ENCODE measurements around the gene RPS15A. TPM values are rescaled to one million over a fixed set of nuclear protein-coding genes. Genes with fewer than 3 reads are reported as not detected.

RPS15A gene
- total RNA-seq, 6 experiments from 2014 or later = 413 to 736 (median 445) TPM

DNA sequence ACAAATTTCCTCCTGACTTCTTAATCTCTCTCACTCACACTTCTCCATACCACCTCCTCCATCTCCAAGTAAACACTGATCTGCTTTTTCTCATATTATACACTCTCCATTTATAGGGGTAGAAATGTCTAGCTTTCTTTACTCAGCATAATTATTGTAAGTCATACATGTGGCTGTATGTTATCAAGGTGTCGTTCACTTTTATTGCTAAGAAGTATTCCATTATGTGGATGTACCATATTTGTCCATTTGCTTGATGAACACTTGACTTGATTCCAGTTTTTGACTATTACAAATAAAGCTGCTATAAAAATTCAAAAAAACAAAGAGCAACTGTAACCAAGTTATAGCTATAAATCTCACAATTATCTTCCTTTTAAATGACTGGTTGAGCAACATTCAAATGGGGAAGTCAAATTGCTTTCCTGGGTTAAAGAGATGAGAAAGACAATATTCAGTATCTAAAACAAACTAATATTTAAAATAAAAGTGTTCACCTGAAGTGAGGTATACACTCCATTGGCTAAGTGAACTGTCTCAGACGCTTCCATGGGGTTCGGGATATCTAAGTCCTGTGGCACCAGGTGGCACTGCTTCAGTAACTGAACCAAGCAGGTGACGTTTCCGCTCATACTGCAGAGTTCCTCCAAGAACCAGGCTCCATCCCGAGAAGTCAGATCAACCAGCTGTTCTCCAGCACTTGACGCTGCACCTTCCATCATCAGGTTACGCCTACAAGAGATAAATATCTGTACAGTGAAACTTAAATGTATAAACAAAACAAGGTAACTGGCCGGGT is 43.8 kb upstream of the RPS15A start:
- Histone ChIP-seq H3K4me3 (no peak overlapping the region), H3K36me3 (peaks cover 7 to 94% (median 67%) of the 10 kb centered on the region in 4 donors), H3K9me3 (no peaks in the 10 kb centered on the region), H3K27me3 (no peaks in the 10 kb centered on the region), H3K4me1 (no peaks in the 10 kb centered on the region), H3K27ac (no peak overlapping the region)
- intact Hi-C loops (cut with DNase I) = no loop called here
- WGBS (ENCODE audit: insufficient coverage, low coverage, low lambda C conversion rate, missing lambda C conversion rate) = 94% methylated on average over 6 of the region's 9 CpGs
- DNase-seq (no peak), ATAC-seq (no peak)
- TF ChIP-seq, protein P1, sequence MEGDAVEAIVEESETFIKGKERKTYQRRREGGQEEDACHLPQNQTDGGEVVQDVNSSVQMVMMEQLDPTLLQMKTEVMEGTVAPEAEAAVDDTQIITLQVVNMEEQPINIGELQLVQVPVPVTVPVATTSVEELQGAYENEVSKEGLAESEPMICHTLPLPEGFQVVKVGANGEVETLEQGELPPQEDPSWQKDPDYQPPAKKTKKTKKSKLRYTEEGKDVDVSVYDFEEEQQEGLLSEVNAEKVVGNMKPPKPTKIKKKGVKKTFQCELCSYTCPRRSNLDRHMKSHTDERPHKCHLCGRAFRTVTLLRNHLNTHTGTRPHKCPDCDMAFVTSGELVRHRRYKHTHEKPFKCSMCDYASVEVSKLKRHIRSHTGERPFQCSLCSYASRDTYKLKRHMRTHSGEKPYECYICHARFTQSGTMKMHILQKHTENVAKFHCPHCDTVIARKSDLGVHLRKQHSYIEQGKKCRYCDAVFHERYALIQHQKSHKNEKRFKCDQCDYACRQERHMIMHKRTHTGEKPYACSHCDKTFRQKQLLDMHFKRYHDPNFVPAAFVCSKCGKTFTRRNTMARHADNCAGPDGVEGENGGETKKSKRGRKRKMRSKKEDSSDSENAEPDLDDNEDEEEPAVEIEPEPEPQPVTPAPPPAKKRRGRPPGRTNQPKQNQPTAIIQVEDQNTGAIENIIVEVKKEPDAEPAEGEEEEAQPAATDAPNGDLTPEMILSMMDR (IDR thresholded peaks at IDR 0.05) = no peak
- no peak for TF ChIP-seq POLR2A (IDR thresholded peaks at IDR 0.05)

DNA sequence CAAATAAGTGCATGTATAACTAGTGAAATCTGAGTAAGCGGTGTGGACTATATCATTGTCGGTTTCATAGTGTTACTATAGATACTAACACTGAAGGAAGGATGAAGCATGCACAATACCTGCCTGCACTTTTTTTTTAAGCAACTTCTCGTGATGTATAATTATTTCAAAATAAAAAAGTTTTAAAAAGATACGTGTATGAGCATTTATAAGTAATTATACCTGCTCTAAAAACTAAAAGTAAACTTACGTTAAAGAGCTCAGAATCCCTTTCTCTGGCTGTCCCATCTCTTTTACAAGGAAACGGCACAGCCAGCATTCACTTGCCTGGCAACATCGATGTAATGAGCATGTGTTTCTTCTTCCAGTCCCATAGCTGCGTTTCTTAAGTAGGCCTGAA is 42.5 kb upstream of the RPS15A start:
- Histone ChIP-seq H3K4me3 (no peak overlapping the region), H3K9me3 (no peaks in the 10 kb centered on the region), H3K27ac (no peak overlapping the region), H3K36me3 (peaks cover 7 to 94% (median 68%) of the 10 kb centered on the region in 4 donors), H3K4me1 (peaks cover 0 to 6% (median 0%) of the 10 kb centered on the region in 4 donors), H3K27me3 (no peaks in the 10 kb centered on the region)
- ATAC-seq (no peak), DNase-seq (no peak)
- TF ChIP-seq POLR2A (IDR thresholded peaks at IDR 0.05) = no peak
- TF ChIP-seq, protein P1 (IDR thresholded peaks at IDR 0.05) = no peak
- intact Hi-C loops (cut with DNase I) = no loop called here
- 93% methylated on average over 8 of the region's 8 CpGs for WGBS (ENCODE audit: insufficient coverage, low coverage, low lambda C conversion rate, missing lambda C conversion rate)

DNA sequence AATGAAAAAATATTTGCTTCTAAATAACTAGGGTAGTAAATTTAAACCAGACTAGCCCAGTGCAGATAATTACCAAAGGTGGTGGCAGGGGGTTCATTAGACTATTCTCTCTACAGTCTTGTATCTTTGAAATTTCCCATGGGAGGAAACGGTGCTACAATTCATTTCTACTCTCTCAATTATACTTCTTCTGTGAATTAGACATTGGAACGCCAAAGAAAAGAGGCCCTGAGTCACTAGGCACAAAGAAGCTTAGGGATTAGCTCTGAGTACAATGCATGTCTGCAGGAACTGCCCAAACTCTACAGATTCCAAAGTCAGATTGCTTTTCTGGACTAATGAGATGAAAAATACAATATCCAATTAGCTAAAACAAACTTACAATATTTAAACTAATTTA is 41.9 kb upstream of the RPS15A start:
- TF ChIP-seq, protein P1 (IDR thresholded peaks at IDR 0.05) = no peak
- TF ChIP-seq POLR2A (IDR thresholded peaks at IDR 0.05) = no peak
- intact Hi-C loops (cut with DNase I) = no loop called here

DNA sequence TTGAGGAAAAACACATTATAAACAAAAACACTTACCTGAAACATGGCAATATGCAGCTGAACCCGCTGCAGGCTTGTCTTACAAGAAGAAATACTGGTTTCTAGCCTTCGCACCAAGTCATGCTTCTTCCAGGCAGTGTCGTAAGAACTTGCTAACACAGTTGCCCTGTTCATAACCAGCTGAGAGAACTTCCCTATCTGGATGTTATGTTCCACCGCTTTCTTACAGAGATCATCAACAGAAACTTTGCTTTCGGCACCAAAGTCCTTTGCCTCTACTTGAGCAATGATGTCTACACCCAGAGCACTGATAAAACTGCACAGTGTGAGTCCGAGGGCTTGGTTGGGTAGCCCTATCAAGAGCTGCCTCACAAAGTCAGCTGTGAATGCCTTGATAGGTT is 39.1 kb upstream of the RPS15A start:
- DNase-seq (no peak), ATAC-seq (no peak)
- H3K27me3 ChIP-seq = no peaks in the 10 kb centered on the region
- no peaks in the 10 kb centered on the region for H3K9me3 ChIP-seq
- peaks cover 0 to 6% (median 0%) of the 10 kb centered on the region in 4 donors for H3K4me1 ChIP-seq
- no peak overlapping the region for H3K4me3 ChIP-seq
- peaks cover 7 to 67% (median 43%) of the 10 kb centered on the region in 4 donors for H3K36me3 ChIP-seq
- no peak for TF ChIP-seq POLR2A (IDR thresholded peaks at IDR 0.05)
- TF ChIP-seq, protein P1 (IDR thresholded peaks at IDR 0.05) = no peak
- 78% methylated on average over 5 of the region's 6 CpGs for WGBS (ENCODE audit: insufficient coverage, low coverage, low lambda C conversion rate, missing lambda C conversion rate)
- no peak overlapping the region for H3K27ac ChIP-seq
- intact Hi-C loops (cut with DNase I) = no loop called here

More for the DNA sequence above, 41.9 kb upstream of the RPS15A start:
- Histone ChIP-seq H3K27ac (no peak overlapping the region), H3K9me3 (no peaks in the 10 kb centered on the region), H3K4me1 (peaks cover 0 to 6% (median 0%) of the 10 kb centered on the region in 4 donors), H3K27me3 (no peaks in the 10 kb centered on the region), H3K4me3 (no peak overlapping the region), H3K36me3 (peaks cover 7 to 93% (median 65%) of the 10 kb centered on the region in 4 donors)
- 92% methylated on average over 2 of the region's 2 CpGs for WGBS (ENCODE audit: insufficient coverage, low coverage, low lambda C conversion rate, missing lambda C conversion rate)
- no peak for DNase-seq
- ATAC-seq = no peak

Measured in right lobe of liver (tissue), 6 donors.